GM21526 (cell line): ENCODE data around the gene AUNIP.
A peak's percentile ranks its signal among the peaks of the same experiment; 100 is the strongest.

Source experiments
- ATAC-seq: cut with Tn5 transposase; IDR thresholded peaks from one replicate; pipeline ENCODE4 v1.9.1; 2021; ENCODE audit warnings: moderate library complexity; ENCODE audit not compliant: unreplicated experiment, low FRiP score

AUNIP gene

GRCh38 chr1:25858906-25859789, at the start of gene AUNIP:
AUNIP (minus strand) TSS chr1:25859457; CDS start chr1:25859357, 100 bp downstream.
- ATAC-seq = peak; percentile 60

GRCh38 chr1:25909040-25909439, 49.8 kb upstream of the AUNIP start:
- no peak for ATAC-seq

GRCh38 chr1:25908161-25908560, 48.9 kb upstream of the AUNIP start:
- no peak for ATAC-seq

DNA sequence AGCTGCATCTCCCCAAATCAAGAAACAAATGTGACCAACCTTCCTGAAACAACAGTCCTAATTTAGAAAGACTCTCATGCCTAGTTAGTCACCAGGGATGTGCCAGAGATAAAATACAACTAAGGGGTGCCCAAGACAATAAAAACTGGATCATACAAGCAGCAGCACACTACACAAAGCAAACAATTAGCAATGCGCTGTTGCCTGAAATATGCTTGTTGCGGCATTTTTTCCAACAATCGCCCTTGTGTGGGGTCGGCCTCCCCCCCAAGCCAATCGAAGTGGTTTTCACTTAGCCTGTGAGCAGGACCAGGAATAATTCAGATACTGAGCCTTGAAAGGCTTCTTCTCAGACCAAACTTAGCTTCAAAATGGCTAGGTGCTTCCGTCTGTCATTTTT, 48.3 kb upstream of the AUNIP start:
- ATAC-seq = no peak

- ATAC-seq = no peak
Measured at GRCh38 chr1:25906644-25907300, 47.5 kb upstream of the AUNIP start.

- ATAC-seq = peak; percentile 48
Measured at GRCh38 chr1:25905680-25906643, 46.7 kb upstream of the AUNIP start, which contains the start of gene STMN1. STMN1 (minus strand) TSS chr1:25906419; CDS start chr1:25904676, 1,743 bp downstream.

GRCh38 chr1:25904943-25905679, 45.9 kb upstream of the AUNIP start:
- peak; percentile 66 for ATAC-seq

DNA sequence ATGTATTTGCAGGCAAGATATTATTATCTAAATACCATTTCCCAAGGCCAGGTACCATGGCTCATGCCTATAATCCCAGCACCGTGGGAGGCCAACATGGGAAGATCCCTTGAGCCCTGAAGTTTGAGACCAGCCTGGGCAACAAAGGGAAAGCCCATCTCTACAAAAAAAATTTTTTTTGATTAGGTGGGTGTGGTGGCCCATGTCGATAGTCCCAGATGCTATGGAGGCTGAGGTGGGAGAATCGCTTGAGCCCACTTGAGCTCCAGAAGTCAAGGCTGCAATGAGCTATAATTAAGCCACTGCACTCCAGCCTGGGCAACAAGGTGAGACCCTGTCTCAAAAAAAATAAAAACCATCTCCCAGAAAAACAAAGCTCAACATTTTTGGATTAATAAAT, 44.7 kb upstream of the AUNIP start:
- ATAC-seq = no peak

DNA sequence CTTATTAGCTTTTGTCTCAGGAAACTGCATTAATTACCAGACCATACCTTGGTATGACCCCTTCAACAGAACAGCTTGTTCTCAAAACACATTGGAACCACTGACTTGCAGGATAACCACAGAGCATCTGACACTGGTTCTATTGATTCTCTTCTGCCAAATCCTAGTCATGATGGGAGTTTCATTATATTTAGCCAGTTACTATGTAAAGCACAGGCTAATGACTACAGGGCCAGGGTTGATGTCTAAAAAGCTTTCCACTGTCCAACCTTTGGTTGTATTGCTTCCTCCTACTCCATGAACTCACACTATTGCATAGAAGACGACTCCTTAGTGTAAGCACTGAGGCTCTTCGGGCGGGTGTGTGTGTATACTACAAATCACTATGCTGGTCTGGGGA, 43.2 kb upstream of the AUNIP start:
- ATAC-seq = no peak

GRCh38 chr1:25900219-25900618, 41.0 kb upstream of the AUNIP start:
- ATAC-seq = no peak

- no peak for ATAC-seq
Measured at GRCh38 chr1:25899792-25900191, 40.5 kb upstream of the AUNIP start.

- no peak for ATAC-seq
Measured at GRCh38 chr1:25898223-25899015, 39.2 kb upstream of the AUNIP start.

DNA sequence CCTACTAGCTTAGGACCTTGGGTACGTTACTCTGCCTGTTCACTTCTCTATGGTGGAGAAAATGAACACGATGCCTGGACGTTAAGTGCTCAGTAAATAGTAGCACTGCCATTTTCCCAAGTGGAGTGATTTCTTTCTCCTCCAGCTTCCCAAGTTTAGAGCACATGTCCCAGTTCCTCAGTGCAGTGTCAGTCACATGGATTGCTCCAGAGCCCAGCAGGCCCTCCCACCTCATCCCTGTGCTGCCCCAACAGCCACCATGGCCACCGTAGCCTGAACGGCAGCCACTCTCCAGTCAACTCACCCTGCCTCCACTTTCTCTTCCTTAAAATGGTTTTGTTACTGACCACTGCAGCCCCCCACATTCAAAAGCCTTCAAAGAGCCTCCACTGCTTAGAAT, 38.5 kb upstream of the AUNIP start:
- no peak for ATAC-seq

GRCh38 chr1:25896266-25896665, 37.0 kb upstream of the AUNIP start:
- no peak for ATAC-seq

- ATAC-seq = peak; percentile 81
Measured at GRCh38 chr1:25895365-25895990, 36.2 kb upstream of the AUNIP start.

DNA sequence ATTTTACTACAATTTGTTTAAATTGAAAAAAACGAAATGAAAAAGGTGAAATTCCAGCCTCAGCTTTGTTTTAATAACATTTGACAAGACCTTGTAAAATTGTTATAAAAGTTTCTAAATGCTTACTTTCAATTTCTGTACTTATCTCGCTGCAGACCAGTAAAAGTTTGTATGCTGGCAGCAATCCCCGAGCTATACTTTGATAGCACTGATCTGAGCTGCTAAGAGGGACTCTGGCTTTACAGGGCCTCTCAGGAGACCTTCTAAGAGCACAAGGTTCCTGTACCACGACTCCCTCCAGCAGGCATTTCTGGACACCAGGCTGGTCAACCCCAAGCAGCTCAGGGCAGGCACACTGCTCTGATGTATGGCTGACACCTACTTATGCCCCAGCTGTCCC, 33.9 kb upstream of the AUNIP start:
- no peak for ATAC-seq

DNA sequence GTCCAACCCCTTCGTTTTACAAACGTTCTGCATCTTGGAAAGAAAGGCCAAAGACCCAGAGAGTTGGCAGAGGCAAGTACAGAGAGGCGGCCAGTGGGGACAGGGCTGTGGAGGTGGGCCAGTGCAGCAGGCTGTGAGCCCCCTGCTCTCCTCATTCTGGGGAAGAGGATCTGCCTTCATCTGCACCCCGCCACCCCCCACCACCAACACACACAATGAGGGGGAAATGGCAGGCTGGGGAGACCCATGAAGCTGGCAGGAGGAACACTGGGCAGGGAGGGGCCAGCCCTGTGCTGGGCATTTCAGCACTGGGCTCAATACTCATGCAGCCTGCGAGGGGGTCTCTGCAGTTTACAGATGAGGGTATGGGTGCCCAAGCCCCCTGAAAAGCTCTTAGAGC, 32.3 kb upstream of the AUNIP start:
- no peak for ATAC-seq

- no peak for ATAC-seq
Measured at GRCh38 chr1:25890239-25891034, 31.2 kb upstream of the AUNIP start.
